ENCODE measurements around the gene RASAL2. TPM values are rescaled to one million over a fixed set of nuclear protein-coding genes. Genes with fewer than 3 reads are reported as not detected.
"Not testable (repeated sequence)": the region's sequence is repeated elsewhere in the genome, so short reads cannot be mapped to it uniquely, and the experiment has no call there.

RASAL2 gene
- total RNA-seq, 1 donor from 2014 or later: 18.3 TPM

DNA sequence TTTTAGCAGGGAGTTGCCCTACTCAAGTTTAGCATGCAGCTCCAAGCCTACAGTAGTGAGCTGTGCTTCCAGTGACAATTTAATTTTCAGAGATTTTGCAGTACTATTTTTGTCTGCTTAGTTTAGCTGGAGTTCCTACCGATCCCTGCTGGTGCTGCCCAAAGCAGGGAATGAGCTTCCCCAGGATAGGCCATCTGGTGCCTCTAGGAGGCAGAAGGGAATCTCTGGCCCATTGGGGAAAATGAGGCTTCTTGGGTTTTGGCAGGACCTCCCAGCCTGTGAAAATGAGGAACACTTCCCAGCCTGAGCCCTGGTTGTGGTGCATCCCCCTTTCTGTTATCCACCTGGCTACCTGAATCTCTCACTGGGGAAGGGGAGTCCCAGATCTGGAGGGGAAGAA is 149.2 kb downstream of the RASAL2 start:
- Histone ChIP-seq H2AFZ (replicated peaks) (no peak overlapping the region), H3K4me1 (no peaks in the 10 kb centered on the region), H3K27me3 (no peaks in the 10 kb centered on the region), H4K20me1 (ENCODE audit: low read depth) (no peaks in the 10 kb centered on the region), H3K9ac (no peak overlapping the region), H3K4me3 (no peak overlapping the region), H3K4me2 (no peak overlapping the region), H3K27ac (no peak overlapping the region), H3F3A (ENCODE audit: low read depth) (no peaks in the 10 kb centered on the region), H3K36me3 (no peaks in the 10 kb centered on the region), H3K79me2 (ENCODE audit: low read depth) (peaks cover 33% of the 10 kb centered on the region), H3K9me3 (ENCODE audit: low read depth) (no peaks in the 10 kb centered on the region)
- Mint-ChIP-seq H3K9me3 (peaks cover 36% of the 10 kb centered on the region), H3K4me1 (no peaks in the 10 kb centered on the region), H3K4me3 (no peak overlapping the region), H3K36me3 (peaks cover 7% of the 10 kb centered on the region), H3K27ac (no peak overlapping the region), H3K27me3 (ENCODE audit: insufficient read depth, low read depth) (peaks cover 2% of the 10 kb centered on the region)
- no peak for DNase-seq (ENCODE audit: low spot score)
- no peak for TF ChIP-seq EZH2 (IDR thresholded peaks at IDR 0.05)
- TF ChIP-seq, protein P1, sequence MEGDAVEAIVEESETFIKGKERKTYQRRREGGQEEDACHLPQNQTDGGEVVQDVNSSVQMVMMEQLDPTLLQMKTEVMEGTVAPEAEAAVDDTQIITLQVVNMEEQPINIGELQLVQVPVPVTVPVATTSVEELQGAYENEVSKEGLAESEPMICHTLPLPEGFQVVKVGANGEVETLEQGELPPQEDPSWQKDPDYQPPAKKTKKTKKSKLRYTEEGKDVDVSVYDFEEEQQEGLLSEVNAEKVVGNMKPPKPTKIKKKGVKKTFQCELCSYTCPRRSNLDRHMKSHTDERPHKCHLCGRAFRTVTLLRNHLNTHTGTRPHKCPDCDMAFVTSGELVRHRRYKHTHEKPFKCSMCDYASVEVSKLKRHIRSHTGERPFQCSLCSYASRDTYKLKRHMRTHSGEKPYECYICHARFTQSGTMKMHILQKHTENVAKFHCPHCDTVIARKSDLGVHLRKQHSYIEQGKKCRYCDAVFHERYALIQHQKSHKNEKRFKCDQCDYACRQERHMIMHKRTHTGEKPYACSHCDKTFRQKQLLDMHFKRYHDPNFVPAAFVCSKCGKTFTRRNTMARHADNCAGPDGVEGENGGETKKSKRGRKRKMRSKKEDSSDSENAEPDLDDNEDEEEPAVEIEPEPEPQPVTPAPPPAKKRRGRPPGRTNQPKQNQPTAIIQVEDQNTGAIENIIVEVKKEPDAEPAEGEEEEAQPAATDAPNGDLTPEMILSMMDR (IDR thresholded peaks at IDR 0.05): no peak
- TF ChIP-seq EZH2phosphoT487 (IDR thresholded peaks at IDR 0.05): no peak

DNA sequence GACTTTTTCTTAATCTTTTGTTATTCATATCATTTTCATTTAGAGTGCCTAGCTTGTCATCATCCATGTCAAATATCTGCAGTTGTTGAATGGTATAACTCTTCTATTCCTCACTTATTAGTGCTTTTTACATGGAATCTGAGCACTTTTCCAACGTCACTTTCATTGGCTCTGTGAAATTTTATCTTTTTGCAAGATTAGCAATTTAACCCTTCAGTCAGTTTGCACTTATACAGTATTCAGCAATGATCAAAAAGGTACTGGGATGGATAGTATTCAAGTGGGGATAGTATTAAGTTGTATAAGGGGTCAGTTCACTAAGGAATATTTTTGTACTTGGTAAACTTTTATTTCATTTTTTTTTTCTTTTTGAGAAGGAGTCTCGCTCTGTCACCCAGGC is 150.0 kb downstream of the RASAL2 start:
- H3K4me1 Mint-ChIP-seq: no peaks in the 10 kb centered on the region
- H2AFZ ChIP-seq (replicated peaks): no peak overlapping the region
- H3K36me3 ChIP-seq: no peaks in the 10 kb centered on the region
- H3K9me3 Mint-ChIP-seq: peaks cover 43% of the 10 kb centered on the region
- H3K27ac ChIP-seq: no peak overlapping the region
- H3K79me2 ChIP-seq (ENCODE audit: low read depth): peaks cover 40% of the 10 kb centered on the region
- TF ChIP-seq EZH2 (IDR thresholded peaks at IDR 0.05) (no peak), EZH2phosphoT487 (IDR thresholded peaks at IDR 0.05) (no peak)
- TF ChIP-seq, protein P1 (IDR thresholded peaks at IDR 0.05): no peak
- H3K27me3 Mint-ChIP-seq (ENCODE audit: insufficient read depth, low read depth): peaks cover 2% of the 10 kb centered on the region
- H4K20me1 ChIP-seq (ENCODE audit: low read depth): no peaks in the 10 kb centered on the region
- H3F3A ChIP-seq (ENCODE audit: low read depth): no peaks in the 10 kb centered on the region
- H3K9me3 ChIP-seq (ENCODE audit: low read depth): no peaks in the 10 kb centered on the region
- peaks cover 10% of the 10 kb centered on the region for H3K36me3 Mint-ChIP-seq
- H3K27ac Mint-ChIP-seq: no peak overlapping the region
- no peak overlapping the region for H3K4me3 ChIP-seq
- no peak for DNase-seq (ENCODE audit: low spot score)
- H3K27me3 ChIP-seq: no peaks in the 10 kb centered on the region
- no peak overlapping the region for H3K9ac ChIP-seq
- H3K4me3 Mint-ChIP-seq: no peak overlapping the region
- no peaks in the 10 kb centered on the region for H3K4me1 ChIP-seq
- no peak overlapping the region for H3K4me2 ChIP-seq

DNA sequence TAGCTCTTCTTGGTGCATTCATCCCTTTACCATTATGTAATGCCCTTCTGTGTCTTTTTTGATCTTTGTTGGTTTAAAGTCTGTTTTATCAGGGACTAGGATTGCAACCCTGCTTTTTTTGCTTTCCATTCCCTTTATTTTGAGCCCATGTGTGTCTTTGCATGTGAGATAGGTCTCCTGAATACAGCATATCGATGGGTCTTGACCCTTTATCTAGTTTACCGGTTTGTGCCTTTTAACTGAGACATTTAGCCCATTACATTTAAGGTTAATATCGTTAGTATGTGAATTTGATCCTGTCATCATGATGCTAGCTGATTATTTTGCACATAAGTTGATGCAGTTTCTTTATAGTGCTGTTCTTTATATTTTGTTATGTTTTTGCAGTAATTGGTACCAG is 154.4 kb downstream of the RASAL2 start:
- not testable (repeated sequence) for DNase-seq (ENCODE audit: low spot score); H4K20me1 ChIP-seq (ENCODE audit: low read depth); H3K4me1 ChIP-seq; H3K9me3 ChIP-seq (ENCODE audit: low read depth); H3K36me3 ChIP-seq; H2AFZ ChIP-seq (replicated peaks); H3F3A ChIP-seq (ENCODE audit: low read depth); H3K4me3 Mint-ChIP-seq; H3K4me3 ChIP-seq; H3K27me3 Mint-ChIP-seq (ENCODE audit: insufficient read depth, low read depth); H3K4me2 ChIP-seq; H3K4me1 Mint-ChIP-seq; H3K27me3 ChIP-seq; H3K9ac ChIP-seq; H3K27ac Mint-ChIP-seq; H3K27ac ChIP-seq
- Mint-ChIP-seq H3K9me3 (peaks cover 52% of the 10 kb centered on the region), H3K36me3 (peaks cover 18% of the 10 kb centered on the region)
- H3K79me2 ChIP-seq (ENCODE audit: low read depth): peaks cover 41% of the 10 kb centered on the region

DNA sequence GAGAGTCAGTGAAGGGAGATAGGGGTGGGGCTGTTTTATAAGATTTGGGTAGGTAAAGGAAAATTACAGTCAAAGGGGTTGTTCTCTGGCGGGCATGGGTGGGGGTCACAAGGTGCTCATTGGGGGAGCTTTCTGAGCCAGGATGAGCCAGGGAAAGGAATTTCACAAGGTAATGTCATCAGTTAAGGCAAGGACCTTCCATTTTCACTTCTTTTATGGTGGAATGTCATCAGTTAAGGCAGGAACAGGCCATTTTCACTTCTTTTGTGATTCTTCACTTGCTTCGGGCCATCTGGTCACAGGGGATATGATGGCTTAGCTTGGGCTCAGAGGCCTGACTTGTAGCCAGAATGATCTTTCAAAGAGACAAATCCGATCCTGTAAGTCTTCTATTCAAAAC is 159.7 kb downstream of the RASAL2 start:
- not testable (repeated sequence) for H3K27ac ChIP-seq; H3K4me1 ChIP-seq; H3K79me2 ChIP-seq (ENCODE audit: low read depth); H3K4me1 Mint-ChIP-seq; H3K4me2 ChIP-seq; H3K27ac Mint-ChIP-seq; H3K27me3 ChIP-seq; H2AFZ ChIP-seq (replicated peaks); DNase-seq (ENCODE audit: low spot score); H3K9me3 ChIP-seq (ENCODE audit: low read depth); H3F3A ChIP-seq (ENCODE audit: low read depth); H3K9ac ChIP-seq; H4K20me1 ChIP-seq (ENCODE audit: low read depth); H3K36me3 ChIP-seq; H3K27me3 Mint-ChIP-seq (ENCODE audit: insufficient read depth, low read depth); H3K4me3 ChIP-seq; H3K4me3 Mint-ChIP-seq
- H3K36me3 Mint-ChIP-seq: peaks cover 17% of the 10 kb centered on the region
- peaks cover 23% of the 10 kb centered on the region for H3K9me3 Mint-ChIP-seq

Measured in neural progenitor cell (in vitro differentiated cells).